Epithelial cell of esophagus (primary cell): ENCODE results near the gene AFF1.

Experiments
- DNase-seq: peaks from one replicate; pipeline ENCODE4 v3.0.0; 2010; ENCODE audit warnings: low read depth
- H3K4me3 ChIP-seq: 2 replicates; pipeline ENCODE4 v1.5.1; 2011; ENCODE audit warnings: mild to moderate bottlenecking, low read length, control low read depth
- CTCF ChIP-seq: IDR thresholded peaks from 2 replicates; pipeline ENCODE4 v1.5.1; 2011; ENCODE audit warnings: low read depth, mild to moderate bottlenecking, low read length, control low read depth, inconsistent platforms; ENCODE audit not compliant: insufficient read depth; ENCODE audit errors: missing control alignments

The AFF1 gene

GRCh38 chr4:87109121-87109520, 174.3 kb downstream of the AFF1 start:
- no peak for DNase-seq
- no peak for TF ChIP-seq CTCF
- H3K4me3 ChIP-seq, result no peak overlapping the region

- H3K4me3 ChIP-seq, result no peak overlapping the region
- no peak for TF ChIP-seq CTCF
- DNase-seq, result no peak
These were observed 175.1 kb downstream of the AFF1 start for GRCh38 chr4:87109945-87110344.

GRCh38 chr4:87112063-87112462, 177.3 kb downstream of the AFF1 start:
- no peak for TF ChIP-seq CTCF
- H3K4me3 ChIP-seq, result no peak overlapping the region
- no peak for DNase-seq

- DNase-seq, result no peak
- TF ChIP-seq CTCF, result no peak
- no peak overlapping the region for H3K4me3 ChIP-seq
These were observed 179.6 kb downstream of the AFF1 start for GRCh38 chr4:87114245-87115062.

- no peak overlapping the region for H3K4me3 ChIP-seq
- DNase-seq, result no peak
- TF ChIP-seq CTCF, result no peak
These were observed 181.4 kb downstream of the AFF1 start for GRCh38 chr4:87116231-87116630.

- H3K4me3 ChIP-seq, result no peak overlapping the region
- TF ChIP-seq CTCF, result no peak
- no peak for DNase-seq
These were observed 182.4 kb downstream of the AFF1 start for GRCh38 chr4:87117051-87117731.
